ENCODE results near the gene PRKRA. TPM values are rescaled to one million over a fixed set of nuclear protein-coding genes. Genes with fewer than 3 reads are reported as not detected.

PRKRA gene
- total and polyA plus RNA-seq, 9 of the 15 experiments (the other 6 are each of a cell fraction or from before 2014, with no cell fraction given): 14.1 to 78.1 (median 52.3) TPM

- TF ChIP-seq TOE1 (IDR thresholded peaks at IDR 0.05; ENCODE audit: borderline replicate concordance) (no peak), TOE1 (CRISPR knock-in tag; IDR thresholded peaks at IDR 0.05; ENCODE audit: borderline replicate concordance, low read depth) (no peak), DACH1 (IDR thresholded peaks at IDR 0.05; ENCODE audit: partially characterized antibody) (peak; percentile 76), ETS2 (tag; IDR thresholded peaks at IDR 0.05; ENCODE audit: borderline replicate concordance, poor library complexity, severe bottlenecking) (no peak), NR3C1 (CRISPR knock-in tag; IDR thresholded peaks at IDR 0.05) (no peak), MAFF (IDR thresholded peaks at IDR 0.05; ENCODE audit: low read length) (peak; percentile 43; the same call in 1 of the 2 replicates), PTRF (tag; IDR thresholded peaks at IDR 0.05) (no peak), DEAF1 (CRISPR knock-in tag; IDR thresholded peaks at IDR 0.05) (peak; percentile 28; the same call in 1 of the 2 replicates), BCLAF1 (IDR thresholded peaks at IDR 0.05; ENCODE audit: borderline replicate concordance in 1 of 2, control insufficient read depth in 1 of 2, low read depth in 2 of 2, low read length in 1 of 2) (no peak), BRD9 (IDR thresholded peaks at IDR 0.05; ENCODE audit: low read depth, partially characterized antibody) (peak; percentile 17), RAD21 (CRISPR knock-in tag; conservative IDR thresholded peaks at IDR 0.05 in 1 of 2, IDR thresholded peaks at IDR 0.05 in 1 of 2) (peak; percentile 59 to 76), C11orf30 (IDR thresholded peaks at IDR 0.05; ENCODE audit: low read depth) (peak; percentile 81), CTCF (IDR thresholded peaks at IDR 0.05 in 2 of 3, conservative IDR thresholded peaks at IDR 0.05 in 1 of 3; ENCODE audit: insufficient read depth in 2 of 3, low read depth in 1 of 3, low read length in 3 of 3) (peak; percentile 60 to 84 (median 67); a peak in 5 of 6 replicates), ZNF316 (IDR thresholded peaks at IDR 0.05) (peak; percentile 88), CEBPG (CRISPR knock-in tag; IDR thresholded peaks at IDR 0.05) (no peak), CEBPG (tag; conservative IDR thresholded peaks at IDR 0.05 in 1 of 2, IDR thresholded peaks at IDR 0.05 in 1 of 2) (peak; percentile 60 to 80; a peak in 3 of 4 replicates)
These were observed 53.9 kb downstream of the PRKRA start (continued) for GRCh38 chr2:178397002-178397605.

Measured in K562 (cell line).